ENCODE measurements around the gene ZNF862. TPM values are rescaled to one million over a fixed set of nuclear protein-coding genes. Genes with fewer than 3 reads are reported as not detected.

ZNF862 gene
- total RNA-seq, 4 donors from 2014 or later, result 6.6 to 40.3 (median 18.6) TPM

GRCh38 chr7:149817836-149818535 is 20.2 kb upstream of the ZNF862 start:
- no peak overlapping the region for H3K4me3 ChIP-seq
- WGBS, 2 donors (ENCODE audit: low coverage in 1 of 2), result 84 to 93% methylated on average over 3 to 7 of the region's 23 CpGs
- no peaks in the 10 kb centered on the region for H3K4me1 ChIP-seq
- H3K27me3 ChIP-seq, result peaks cover 19% of the 10 kb centered on the region
- no peak overlapping the region for H3K27ac ChIP-seq
- H3K36me3 ChIP-seq, result no peaks in the 10 kb centered on the region
- TF ChIP-seq POLR2AphosphoS5 (IDR thresholded peaks at IDR 0.05) (no peak), EP300 (IDR thresholded peaks at IDR 0.05) (no peak), CTCF (IDR thresholded peaks at IDR 0.05) (no peak), POLR2A (IDR thresholded peaks at IDR 0.05) (no peak)
- ATAC-seq, result no peak
- no peaks in the 10 kb centered on the region for H3K9me3 ChIP-seq

- ATAC-seq, result no peak
- Histone ChIP-seq H3K4me3 (no peak overlapping the region), H3K9me3 (no peaks in the 10 kb centered on the region), H3K36me3 (no peaks in the 10 kb centered on the region), H3K4me1 (no peaks in the 10 kb centered on the region), H3K27ac (no peak overlapping the region), H3K27me3 (peaks cover 19% of the 10 kb centered on the region)
- TF ChIP-seq CTCF (IDR thresholded peaks at IDR 0.05) (no peak), POLR2AphosphoS5 (IDR thresholded peaks at IDR 0.05) (no peak), EP300 (IDR thresholded peaks at IDR 0.05) (no peak), POLR2A (IDR thresholded peaks at IDR 0.05) (no peak)
- WGBS, 2 donors (ENCODE audit: low coverage in 1 of 2), result 93 to 100% methylated on average over 4 to 7 of the region's 9 CpGs
Measured at GRCh38 chr7:149818536-149818840, 19.7 kb upstream of the ZNF862 start.

- H3K36me3 ChIP-seq, result no peaks in the 10 kb centered on the region
- H3K9me3 ChIP-seq, result no peaks in the 10 kb centered on the region
- H3K4me1 ChIP-seq, result no peaks in the 10 kb centered on the region
- H3K27ac ChIP-seq, result no peak overlapping the region
- peaks cover 19% of the 10 kb centered on the region for H3K27me3 ChIP-seq
- no peak for ATAC-seq
- no peak for TF ChIP-seq POLR2AphosphoS5 (IDR thresholded peaks at IDR 0.05)
- no peak for TF ChIP-seq POLR2A (IDR thresholded peaks at IDR 0.05)
- TF ChIP-seq EP300 (IDR thresholded peaks at IDR 0.05), result no peak
- no peak for TF ChIP-seq CTCF (IDR thresholded peaks at IDR 0.05)
- no peak overlapping the region for H3K4me3 ChIP-seq
- WGBS, 2 donors (ENCODE audit: low coverage in 1 of 2), result 94% methylated on average over 7 of the region's 28 CpGs; no CpG with 5 or more reads in 1 of the 2 donors
Measured at GRCh38 chr7:149819141-149819960, 18.8 kb upstream of the ZNF862 start.

GRCh38 chr7:149819961-149820340 is 18.2 kb upstream of the ZNF862 start:
- H3K36me3 ChIP-seq, result no peaks in the 10 kb centered on the region
- no peak overlapping the region for H3K4me3 ChIP-seq
- ATAC-seq, result no peak
- H3K9me3 ChIP-seq, result no peaks in the 10 kb centered on the region
- no peak overlapping the region for H3K27ac ChIP-seq
- peaks cover 13% of the 10 kb centered on the region for H3K27me3 ChIP-seq
- 88% methylated on average over 3 of the region's 7 CpGs; no CpG with 5 or more reads in 1 of the 2 donors for WGBS, 2 donors (ENCODE audit: low coverage in 1 of 2)
- H3K4me1 ChIP-seq, result no peaks in the 10 kb centered on the region
- TF ChIP-seq POLR2AphosphoS5 (IDR thresholded peaks at IDR 0.05) (no peak), CTCF (IDR thresholded peaks at IDR 0.05) (no peak), EP300 (IDR thresholded peaks at IDR 0.05) (no peak), POLR2A (IDR thresholded peaks at IDR 0.05) (no peak)

All from gastroesophageal sphincter (tissue), 4 donors.